HepG2 (cell line): ENCODE results near the gene CTDSP2. TPM values are rescaled to one million over a fixed set of nuclear protein-coding genes. Genes with fewer than 3 reads are reported as not detected.

Source experiments
- FOSL2 ChIP-seq: sonication (generic); formaldehyde crosslinking; IDR thresholded peaks from 2 replicates; pipeline ENCODE4 v1.4.0; 2020; ENCODE audit warnings: missing genetic modification reagents
- HNRNPUL1 ChIP-seq: fragments of 200-400 bp; formaldehyde crosslinking; IDR thresholded peaks from 2 replicates; pipeline ENCODE4 v1.6.1; 2017; ENCODE audit warnings: low read depth, mild to moderate bottlenecking, low read length, moderate library complexity
- NFYC ChIP-seq: IDR thresholded peaks from 2 replicates; pipeline ENCODE4 v1.6.1; 2016; ENCODE audit warnings: missing genetic modification reagents, missing compliant biosample characterization
- ZBTB40 ChIP-seq, 2 experiments: fragments of 450-650 bp in 1 of 2; sonication (generic) in 1 of 2; formaldehyde crosslinking in 1 of 2; IDR thresholded peaks; 2 replicates each; pipeline versions ENCODE4 v1.6.1 to v1.8.0; 2016 to 2022; ENCODE audit warnings: antibody characterized with exemption in 1 of 2, mild to moderate bottlenecking in 1 of 2, missing genetic modification reagents in 1 of 2
- ZNF205 ChIP-seq: IDR thresholded peaks from 2 replicates; pipeline ENCODE4 v1.6.1; 2018; ENCODE audit warnings: missing biosample characterization, missing genetic modification reagents
- polyA plus RNA-seq, 8 experiments: library from polyadenylated mRNA; depleted of rRNA in 3 of 8; stranded (reverse) in 7 of 8; unstranded in 1 of 8; fragments of >200 nt; fragmentation: Illumina TruSeq in 4 of 8; extraction: Trizol in 4 of 8; gene quantifications; 2 replicates each; pipeline versions ENCODE4 v1.2.1 to v1.2.3, GENCODE V29; 2011 to 2016; ENCODE audit warnings: low read depth in 4 of 8, missing spikeins in 1 of 8, mixed read lengths in 1 of 8; ENCODE audit not compliant: insufficient read depth in 1 of 8
- total RNA-seq, 5 experiments: library from RNA; depleted of rRNA; stranded (reverse); fragments of >200 nt; fragmentation: Illumina TruSeq; extraction: Trizol; gene quantifications; 2 replicates each; pipeline ENCODE4 v1.2.3, GENCODE V29; 2016; ENCODE audit warnings: low read depth in 1 of 5
- TF ChIP-seq, protein P1 (sequence below): sonication (generic); formaldehyde crosslinking; conservative IDR thresholded peaks from 2 replicates; pipeline ENCODE4 v1.4.0; 2020; ENCODE audit warnings: missing genetic modification reagents
- TF ChIP-seq, protein P2 (sequence below), 2 experiments: fragments of 450-650 bp in 1 of 2; sonication (generic) in 1 of 2; formaldehyde crosslinking; IDR thresholded peaks; 2 replicates each; pipeline versions ENCODE4 v1.5.0 to v1.8.0; 2020 to 2022; ENCODE audit warnings: mild to moderate bottlenecking in 1 of 2, missing genetic modification reagents in 1 of 2

The CTDSP2 gene
- total and polyA plus RNA-seq, 2 of the 13 experiments (the other 11 are each of a cell fraction or from before 2014, with no cell fraction given), result 38.1 to 82.5 TPM

DNA sequence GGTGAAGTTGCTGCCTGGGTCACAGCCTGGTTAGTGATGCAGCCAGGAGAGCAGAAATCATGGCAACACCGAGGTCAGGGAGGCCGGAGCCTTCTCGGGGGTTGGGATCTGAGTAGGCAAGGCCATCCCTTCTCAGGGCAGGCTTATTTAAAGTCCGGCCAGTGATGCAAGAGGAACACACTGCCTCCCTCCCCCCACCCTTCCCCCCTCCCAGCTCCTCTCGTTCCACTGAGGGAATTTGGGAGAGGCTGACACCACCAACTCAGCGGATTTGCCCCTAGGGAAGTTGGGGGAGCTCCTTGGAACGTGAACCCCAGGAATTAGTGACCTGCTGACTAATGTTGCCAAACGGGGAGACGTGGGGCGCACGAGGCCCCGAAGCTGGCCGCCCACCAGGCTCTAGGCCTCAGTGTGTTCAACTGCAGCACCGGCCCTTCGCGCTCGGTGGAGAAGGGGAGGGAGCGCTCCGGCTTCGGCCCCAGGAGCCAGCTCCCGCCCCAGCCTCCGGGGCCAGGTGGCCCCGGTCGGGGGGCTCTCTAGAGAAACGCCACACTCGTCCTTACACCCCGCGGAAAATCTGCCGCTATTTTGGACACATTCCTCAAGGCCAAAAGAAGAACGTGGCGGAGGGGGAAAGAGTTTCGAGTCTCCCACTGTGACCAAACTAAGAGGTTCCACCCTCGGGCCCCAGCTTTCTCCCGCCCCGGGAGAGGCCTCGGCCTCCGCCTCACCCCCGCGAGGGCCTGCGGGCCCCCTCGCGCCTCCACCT is 1.6 kb downstream of the CTDSP2 start (continued):
- no peak for TF ChIP-seq ZBTB40 (IDR thresholded peaks at IDR 0.05)
- no peak for TF ChIP-seq ZBTB40 (CRISPR knock-in tag; IDR thresholded peaks at IDR 0.05)
- no peak for TF ChIP-seq FOSL2 (CRISPR knock-in tag)
- no peak for TF ChIP-seq NFYC (CRISPR knock-in tag)
- TF ChIP-seq, protein P1, sequence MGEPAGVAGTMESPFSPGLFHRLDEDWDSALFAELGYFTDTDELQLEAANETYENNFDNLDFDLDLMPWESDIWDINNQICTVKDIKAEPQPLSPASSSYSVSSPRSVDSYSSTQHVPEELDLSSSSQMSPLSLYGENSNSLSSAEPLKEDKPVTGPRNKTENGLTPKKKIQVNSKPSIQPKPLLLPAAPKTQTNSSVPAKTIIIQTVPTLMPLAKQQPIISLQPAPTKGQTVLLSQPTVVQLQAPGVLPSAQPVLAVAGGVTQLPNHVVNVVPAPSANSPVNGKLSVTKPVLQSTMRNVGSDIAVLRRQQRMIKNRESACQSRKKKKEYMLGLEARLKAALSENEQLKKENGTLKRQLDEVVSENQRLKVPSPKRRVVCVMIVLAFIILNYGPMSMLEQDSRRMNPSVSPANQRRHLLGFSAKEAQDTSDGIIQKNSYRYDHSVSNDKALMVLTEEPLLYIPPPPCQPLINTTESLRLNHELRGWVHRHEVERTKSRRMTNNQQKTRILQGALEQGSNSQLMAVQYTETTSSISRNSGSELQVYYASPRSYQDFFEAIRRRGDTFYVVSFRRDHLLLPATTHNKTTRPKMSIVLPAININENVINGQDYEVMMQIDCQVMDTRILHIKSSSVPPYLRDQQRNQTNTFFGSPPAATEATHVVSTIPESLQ (CRISPR knock-in tag), result no peak
- TF ChIP-seq, protein P2, sequence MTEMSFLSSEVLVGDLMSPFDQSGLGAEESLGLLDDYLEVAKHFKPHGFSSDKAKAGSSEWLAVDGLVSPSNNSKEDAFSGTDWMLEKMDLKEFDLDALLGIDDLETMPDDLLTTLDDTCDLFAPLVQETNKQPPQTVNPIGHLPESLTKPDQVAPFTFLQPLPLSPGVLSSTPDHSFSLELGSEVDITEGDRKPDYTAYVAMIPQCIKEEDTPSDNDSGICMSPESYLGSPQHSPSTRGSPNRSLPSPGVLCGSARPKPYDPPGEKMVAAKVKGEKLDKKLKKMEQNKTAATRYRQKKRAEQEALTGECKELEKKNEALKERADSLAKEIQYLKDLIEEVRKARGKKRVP (CRISPR knock-in tag; IDR thresholded peaks at IDR 0.05), result 0 out of 4 replicates have a peak, but pooled peaks of 1 of the 2 experiments have one; percentile 22
- TF ChIP-seq ZNF205, result no peak
- TF ChIP-seq HNRNPUL1, result no peak
- TF ChIP-seq, all 625 proteins: peak for 33
